K562 (cell line): Measurements from ENCODE around the gene TESK1. TPM values are rescaled to one million over a fixed set of nuclear protein-coding genes. Genes with fewer than 3 reads are reported as not detected.

Source experiments
- BCLAF1 ChIP-seq, 2 experiments: fragments of 450-650 bp in 1 of 2; IDR thresholded peaks; 2 replicates each; pipeline ENCODE4 v1.6.1; 2011 to 2017; ENCODE audit warnings: low read depth in 2 of 2, antibody characterized with exemption in 1 of 2, borderline replicate concordance in 1 of 2, low read length in 1 of 2, mild to moderate bottlenecking in 1 of 2, mixed read lengths in 1 of 2; ENCODE audit not compliant: control insufficient read depth in 1 of 2
- BCOR ChIP-seq: fragments of 450-650 bp; IDR thresholded peaks from 2 replicates; pipeline ENCODE4 v1.6.1; 2016
- BRD4 ChIP-seq: fragments of 200-600 bp; sonication (generic); IDR thresholded peaks from 2 replicates; pipeline ENCODE4 v1.6.1; 2017; ENCODE audit warnings: inconsistent platforms
- E2F6 ChIP-seq, 2 experiments: IDR thresholded peaks; 2 replicates each; pipeline ENCODE4 v1.6.1; 2011; ENCODE audit warnings: borderline replicate concordance in 1 of 2, control low read depth in 1 of 2, low read depth in 1 of 2, low read length in 1 of 2, mild to moderate bottlenecking in 1 of 2, mixed read lengths in 1 of 2, moderate library complexity in 1 of 2; ENCODE audit not compliant: insufficient read depth in 1 of 2, insufficient read length in 1 of 2, poor library complexity in 1 of 2, severe bottlenecking in 1 of 2; ENCODE audit errors: extremely low read depth in 1 of 2
- FOSL1 ChIP-seq: fragments of 200-800 bp; sonication (Bioruptor generic); conservative IDR thresholded peaks from 2 replicates; pipeline ENCODE4 v1.6.1; 2016; ENCODE audit warnings: missing genetic modification characterization, missing compliant biosample characterization
- HINFP ChIP-seq: fragments of 450-650 bp; conservative IDR thresholded peaks from 2 replicates; pipeline ENCODE4 v1.6.1; 2016; ENCODE audit warnings: missing genetic modification characterization, low read depth, mild to moderate bottlenecking, control low read depth, missing compliant biosample characterization
- HNRNPLL ChIP-seq: fragments of 200-400 bp; formaldehyde crosslinking; IDR thresholded peaks from 2 replicates; pipeline ENCODE4 v1.6.1; 2017; ENCODE audit warnings: low read length, low read depth, mild to moderate bottlenecking; ENCODE audit not compliant: poor library complexity, severe bottlenecking
- MLLT1 ChIP-seq, 2 experiments: fragments of 450-650 bp; IDR thresholded peaks; 2 replicates each; pipeline ENCODE4 v1.6.1; 2016
- MTA3 ChIP-seq: fragments of 450-650 bp; formaldehyde crosslinking; IDR thresholded peaks from 2 replicates; pipeline ENCODE4 v1.6.1; 2017; ENCODE audit warnings: mild to moderate bottlenecking, borderline replicate concordance
- NR0B1 ChIP-seq: fragments of 450-650 bp; IDR thresholded peaks from one replicate; pipeline ENCODE4 v1.6.1; 2018; ENCODE audit warnings: mild to moderate bottlenecking, moderate library complexity; ENCODE audit not compliant: partially characterized antibody
- PKNOX1 ChIP-seq: fragments of 450-650 bp; IDR thresholded peaks from 2 replicates; pipeline ENCODE4 v1.6.1; 2016
- SAP30 ChIP-seq: fragments of 200-600 bp; sonication (generic); IDR thresholded peaks from 2 replicates; pipeline ENCODE4 v1.6.1; 2012; ENCODE audit warnings: borderline replicate concordance, low read depth, mild to moderate bottlenecking, moderate library complexity, low read length, control low read depth, inconsistent platforms; ENCODE audit not compliant: insufficient read depth, poor library complexity, severe bottlenecking
- TRIM24 ChIP-seq, 2 experiments: fragments of 450-650 bp; IDR thresholded peaks; 2 replicates each; pipeline ENCODE4 v1.6.1; 2016
- ZFP36 ChIP-seq: fragments of 150-350 bp; IDR thresholded peaks from 2 replicates; pipeline ENCODE4 v1.6.1; 2018; ENCODE audit warnings: low read length, low read depth; ENCODE audit not compliant: partially characterized antibody
- ZNF551 ChIP-seq: fragments of 250-450 bp; sonication (Bioruptor Pico); IDR thresholded peaks from 2 replicates; pipeline ENCODE4 v1.5.0; 2021; ENCODE audit warnings: mild to moderate bottlenecking, moderate library complexity
- polyA plus RNA-seq, 8 experiments: library from polyadenylated mRNA; depleted of rRNA in 4 of 8; stranded (reverse) in 5 of 8; unstranded in 3 of 8; fragments of >200 nt; fragmentation: Nextera tagmentation in 2 of 8; fragmentation: Illumina TruSeq in 1 of 8; extraction: Ambion mirVana in 2 of 8; extraction: Trizol in 1 of 8; gene quantifications; 2 replicates each; pipeline versions ENCODE4 v1.2.1 to v1.2.3, GENCODE V29; 2011 to 2014; ENCODE audit warnings: inconsistent platforms in 1 of 8, missing spikeins in 1 of 8
- total RNA-seq, 7 experiments: library from RNA; depleted of rRNA in 6 of 7; stranded (reverse); fragments of >200 nt in 6 of 7; fragmentation: Illumina TruSeq in 2 of 7; extraction: Trizol in 2 of 7; gene quantifications; 2 replicates each; pipeline versions ENCODE4 v1.2.1 to v1.2.3, GENCODE V29; 2011 to 2021; ENCODE audit warnings: low replicate concordance in 1 of 7

Gene TESK1
- total and polyA plus RNA-seq, 9 of the 15 experiments (the other 6 are each of a cell fraction or from before 2014, with no cell fraction given): 0.07 to 10.4 (median 4.1) TPM

GRCh38 chr9:35657546-35658136, 52.6 kb downstream of the TESK1 start, which contains the start of gene RMRP (continued):
- TF ChIP-seq PKNOX1: peak; percentile 74
- TF ChIP-seq BRD4: peak; percentile 33; the same call in 1 of the 2 replicates
- TF ChIP-seq E2F6 (IDR thresholded peaks at IDR 0.05; ENCODE audit: borderline replicate concordance in 1 of 2, extremely low read depth in 1 of 2, insufficient read depth in 1 of 2, insufficient read length in 1 of 2, low read depth in 1 of 2, low read length in 1 of 2, poor library complexity in 1 of 2, severe bottlenecking in 1 of 2): peak; percentile 98 to 99
- peak; percentile 74; the same call in 1 of the 2 replicates for TF ChIP-seq MTA3
- TF ChIP-seq HNRNPLL: peak; percentile 95
- TF ChIP-seq ZNF551 (CRISPR knock-in tag): no peak
- TF ChIP-seq ZFP36: peak; percentile 16
- peak; percentile 25 for TF ChIP-seq SAP30
- 0 out of 4 replicates have a peak, but pooled peaks of 1 of the 2 experiments have one; percentile 31 for TF ChIP-seq MLLT1 (IDR thresholded peaks at IDR 0.05)
- peak in 1 of 2 experiments; percentile 81; a peak in 1 of 4 replicates for TF ChIP-seq BCLAF1 (IDR thresholded peaks at IDR 0.05; ENCODE audit: borderline replicate concordance in 1 of 2, control insufficient read depth in 1 of 2, low read depth in 2 of 2, low read length in 1 of 2)
- TF ChIP-seq FOSL1 (tag): peak; percentile 56; the same call in 1 of the 2 replicates
- TF ChIP-seq HINFP: peak; percentile 86
- TF ChIP-seq TRIM24 (IDR thresholded peaks at IDR 0.05): peak in 1 of 2 experiments; percentile 54; a peak in 2 of 4 replicates
- no peak for TF ChIP-seq NR0B1
- peak; percentile 68; the same call in 1 of the 2 replicates for TF ChIP-seq BCOR
